C4-2B (cell line): ENCODE data around the gene COL8A2.

ENCODE experiments used
- ZFX ChIP-seq: fragments of 450-650 bp; IDR thresholded peaks from 2 replicates; pipeline ENCODE4 v1.6.1; 2017
- TF ChIP-seq, protein P1 (sequence below): fragments of 450-650 bp; conservative IDR thresholded peaks from 2 replicates; pipeline ENCODE4 v1.5.1; 2017; ENCODE audit warnings: mild to moderate bottlenecking

DNA sequence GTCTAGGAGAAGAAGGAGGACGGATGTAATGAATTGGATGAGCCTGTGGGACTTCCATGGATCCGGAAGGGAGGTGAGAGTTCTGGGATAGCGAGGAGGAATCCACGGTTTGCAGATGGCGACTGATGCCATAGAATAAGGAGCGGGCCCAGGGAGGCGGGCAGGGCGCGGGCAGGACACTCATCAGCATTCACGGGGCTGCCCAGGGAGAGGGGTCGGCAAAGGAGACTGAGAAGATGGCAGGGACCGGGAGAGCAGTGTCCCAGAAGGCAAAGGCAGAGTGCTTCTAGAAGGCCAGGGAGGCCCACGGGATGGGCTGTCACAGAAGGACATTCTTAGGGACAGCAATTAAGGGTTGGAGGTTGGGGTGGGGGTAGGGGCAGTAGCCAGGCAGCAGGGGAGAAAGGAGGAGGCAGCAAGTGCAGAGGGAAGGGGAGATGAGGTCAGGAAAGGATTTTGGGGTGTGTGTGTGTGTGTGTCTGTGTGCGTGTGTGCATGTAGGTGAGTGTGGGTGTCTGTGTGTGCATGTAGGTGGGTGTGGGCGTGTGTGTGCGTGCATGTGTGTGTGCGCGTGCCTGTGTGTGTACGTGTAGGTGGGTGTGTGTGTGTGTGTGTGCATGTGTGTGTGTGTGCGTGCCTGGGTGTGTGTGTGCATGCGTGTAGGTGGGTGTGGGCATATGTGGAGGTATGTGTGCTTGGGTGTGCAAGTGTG, 1.1 kb upstream of the COL8A2 start:
- TF ChIP-seq, protein P1, sequence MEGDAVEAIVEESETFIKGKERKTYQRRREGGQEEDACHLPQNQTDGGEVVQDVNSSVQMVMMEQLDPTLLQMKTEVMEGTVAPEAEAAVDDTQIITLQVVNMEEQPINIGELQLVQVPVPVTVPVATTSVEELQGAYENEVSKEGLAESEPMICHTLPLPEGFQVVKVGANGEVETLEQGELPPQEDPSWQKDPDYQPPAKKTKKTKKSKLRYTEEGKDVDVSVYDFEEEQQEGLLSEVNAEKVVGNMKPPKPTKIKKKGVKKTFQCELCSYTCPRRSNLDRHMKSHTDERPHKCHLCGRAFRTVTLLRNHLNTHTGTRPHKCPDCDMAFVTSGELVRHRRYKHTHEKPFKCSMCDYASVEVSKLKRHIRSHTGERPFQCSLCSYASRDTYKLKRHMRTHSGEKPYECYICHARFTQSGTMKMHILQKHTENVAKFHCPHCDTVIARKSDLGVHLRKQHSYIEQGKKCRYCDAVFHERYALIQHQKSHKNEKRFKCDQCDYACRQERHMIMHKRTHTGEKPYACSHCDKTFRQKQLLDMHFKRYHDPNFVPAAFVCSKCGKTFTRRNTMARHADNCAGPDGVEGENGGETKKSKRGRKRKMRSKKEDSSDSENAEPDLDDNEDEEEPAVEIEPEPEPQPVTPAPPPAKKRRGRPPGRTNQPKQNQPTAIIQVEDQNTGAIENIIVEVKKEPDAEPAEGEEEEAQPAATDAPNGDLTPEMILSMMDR: no peak
- no peak for TF ChIP-seq ZFX
